Loucy (cell line): ENCODE measurements around the gene B9D1.

Experiments used
- H2AFZ ChIP-seq: fragments of 200-600 bp; sonication (generic); 2 replicates; pipeline ENCODE4 v1.6.0; 2016; ENCODE audit warnings: antibody characterized with exemption, mild to moderate bottlenecking, low read length, moderate library complexity
- H3F3A ChIP-seq: fragments of 200-600 bp; 2 replicates; pipeline ENCODE4 v1.6.0; 2016; ENCODE audit warnings: antibody characterized with exemption, low read depth, mild to moderate bottlenecking
- H3K27me3 ChIP-seq: fragments of 200-600 bp; sonication (generic); 2 replicates; pipeline ENCODE4 v1.6.1; 2014; ENCODE audit warnings: low read length, mild to moderate bottlenecking; ENCODE audit not compliant: insufficient read depth, poor library complexity, severe bottlenecking
- H3K36me3 ChIP-seq: fragments of 200-600 bp; sonication (generic); 2 replicates; pipeline ENCODE4 v1.6.1; 2016; ENCODE audit warnings: low read length; ENCODE audit not compliant: insufficient read depth
- H3K4me1 ChIP-seq: fragments of 200-600 bp; sonication (generic); 2 replicates; pipeline ENCODE4 v1.5.1; 2014; ENCODE audit warnings: low read length, mild to moderate bottlenecking; ENCODE audit not compliant: insufficient read depth, poor library complexity, severe bottlenecking
- H3K4me2 ChIP-seq: fragments of 200-600 bp; sonication (generic); 2 replicates; pipeline ENCODE4 v1.6.0; 2014; ENCODE audit warnings: antibody characterized with exemption, low read length, low read depth, mild to moderate bottlenecking; ENCODE audit not compliant: poor library complexity, severe bottlenecking
- H3K4me3 ChIP-seq: fragments of 200-600 bp; sonication (generic); 2 replicates; pipeline ENCODE4 v1.5.1; 2014; ENCODE audit warnings: low read length, mild to moderate bottlenecking, mixed read lengths; ENCODE audit not compliant: poor library complexity, severe bottlenecking
- H3K79me2 ChIP-seq: fragments of 200-600 bp; sonication (generic); 2 replicates; pipeline ENCODE4 v1.6.1; 2014; ENCODE audit warnings: low read length; ENCODE audit not compliant: insufficient read depth
- H3K9ac ChIP-seq: fragments of 200-600 bp; sonication (generic); 2 replicates; pipeline ENCODE4 v1.6.0; 2014; ENCODE audit warnings: mild to moderate bottlenecking, low read depth, low read length, moderate library complexity; ENCODE audit not compliant: poor library complexity, severe bottlenecking
- H3K9me2 ChIP-seq: fragments of 200-600 bp; sonication (generic); replicated peaks from 2 replicates; pipeline ENCODE4 v1.6.1; 2016; ENCODE audit warnings: low read depth, low read length, mixed read lengths
- H3K9me3 ChIP-seq: fragments of 200-600 bp; sonication (generic); 2 replicates; pipeline ENCODE4 v1.6.1; 2014; ENCODE audit warnings: mild to moderate bottlenecking, antibody characterized with exemption, low read length, low read depth; ENCODE audit not compliant: insufficient read depth
- H4K20me1 ChIP-seq: fragments of 200-600 bp; sonication (generic); 2 replicates; pipeline ENCODE4 v1.6.0; 2014; ENCODE audit warnings: antibody characterized with exemption, low read length, mild to moderate bottlenecking; ENCODE audit not compliant: insufficient read depth, poor library complexity, severe bottlenecking
- EZH2phosphoT487 ChIP-seq: fragments of 200-600 bp; IDR thresholded peaks from 2 replicates; pipeline ENCODE4 v1.6.1; 2018; ENCODE audit warnings: antibody characterized with exemption, mild to moderate bottlenecking, moderate library complexity, borderline replicate concordance
- TF ChIP-seq, protein P1 (sequence below): fragments of 200-600 bp; sonication (generic); conservative IDR thresholded peaks from 2 replicates; pipeline ENCODE4 v1.5.1; 2014; ENCODE audit warnings: mild to moderate bottlenecking, antibody characterized with exemption, low read length

B9D1 gene

GRCh38 chr17:19365833-19366636 is 3.5 kb upstream of the B9D1 start:
- Histone ChIP-seq H3K79me2 (no peaks in the 10 kb centered on the region), H3K9ac (no peak overlapping the region), H3K4me1 (peaks cover 17% of the 10 kb centered on the region), H3K4me3 (no peak overlapping the region), H3K4me2 (no peak overlapping the region), H3K9me2 (no peaks in the 10 kb centered on the region), H4K20me1 (no peaks in the 10 kb centered on the region), H3F3A (no peaks in the 10 kb centered on the region), H3K9me3 (no peaks in the 10 kb centered on the region), H3K27me3 (no peaks in the 10 kb centered on the region), H3K36me3 (no peaks in the 10 kb centered on the region), H2AFZ (no peak overlapping the region)
- TF ChIP-seq, protein P1, sequence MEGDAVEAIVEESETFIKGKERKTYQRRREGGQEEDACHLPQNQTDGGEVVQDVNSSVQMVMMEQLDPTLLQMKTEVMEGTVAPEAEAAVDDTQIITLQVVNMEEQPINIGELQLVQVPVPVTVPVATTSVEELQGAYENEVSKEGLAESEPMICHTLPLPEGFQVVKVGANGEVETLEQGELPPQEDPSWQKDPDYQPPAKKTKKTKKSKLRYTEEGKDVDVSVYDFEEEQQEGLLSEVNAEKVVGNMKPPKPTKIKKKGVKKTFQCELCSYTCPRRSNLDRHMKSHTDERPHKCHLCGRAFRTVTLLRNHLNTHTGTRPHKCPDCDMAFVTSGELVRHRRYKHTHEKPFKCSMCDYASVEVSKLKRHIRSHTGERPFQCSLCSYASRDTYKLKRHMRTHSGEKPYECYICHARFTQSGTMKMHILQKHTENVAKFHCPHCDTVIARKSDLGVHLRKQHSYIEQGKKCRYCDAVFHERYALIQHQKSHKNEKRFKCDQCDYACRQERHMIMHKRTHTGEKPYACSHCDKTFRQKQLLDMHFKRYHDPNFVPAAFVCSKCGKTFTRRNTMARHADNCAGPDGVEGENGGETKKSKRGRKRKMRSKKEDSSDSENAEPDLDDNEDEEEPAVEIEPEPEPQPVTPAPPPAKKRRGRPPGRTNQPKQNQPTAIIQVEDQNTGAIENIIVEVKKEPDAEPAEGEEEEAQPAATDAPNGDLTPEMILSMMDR = no peak
- TF ChIP-seq EZH2phosphoT487 = no peak

GRCh38 chr17:19365499-19365817 is 2.9 kb upstream of the B9D1 start:
- H3K9me3 ChIP-seq = no peaks in the 10 kb centered on the region
- no peak overlapping the region for H3K9ac ChIP-seq
- no peak for TF ChIP-seq EZH2phosphoT487
- TF ChIP-seq, protein P1 = no peak
- no peak overlapping the region for H3K4me2 ChIP-seq
- H3K36me3 ChIP-seq = no peaks in the 10 kb centered on the region
- no peaks in the 10 kb centered on the region for H4K20me1 ChIP-seq
- H3K9me2 ChIP-seq = no peaks in the 10 kb centered on the region
- H3F3A ChIP-seq = no peaks in the 10 kb centered on the region
- no peak overlapping the region for H3K4me3 ChIP-seq
- H2AFZ ChIP-seq = no peak overlapping the region
- H3K79me2 ChIP-seq = no peaks in the 10 kb centered on the region
- peaks cover 11% of the 10 kb centered on the region for H3K4me1 ChIP-seq
- no peaks in the 10 kb centered on the region for H3K27me3 ChIP-seq

GRCh38 chr17:19364699-19365498 is 2.4 kb upstream of the B9D1 start:
- no peaks in the 10 kb centered on the region for H4K20me1 ChIP-seq
- H3K9ac ChIP-seq = no peak overlapping the region
- no peak overlapping the region for H2AFZ ChIP-seq
- no peaks in the 10 kb centered on the region for H3F3A ChIP-seq
- no peak overlapping the region for H3K4me3 ChIP-seq
- H3K79me2 ChIP-seq = no peaks in the 10 kb centered on the region
- TF ChIP-seq, protein P1 = no peak
- TF ChIP-seq EZH2phosphoT487 = no peak
- H3K9me2 ChIP-seq = no peaks in the 10 kb centered on the region
- H3K9me3 ChIP-seq = no peaks in the 10 kb centered on the region
- H3K27me3 ChIP-seq = no peaks in the 10 kb centered on the region
- H3K4me2 ChIP-seq = no peak overlapping the region
- H3K36me3 ChIP-seq = no peaks in the 10 kb centered on the region
- peaks cover 5% of the 10 kb centered on the region for H3K4me1 ChIP-seq
